Measurements from ENCODE around the gene LRRC18.

The LRRC18 gene

DNA sequence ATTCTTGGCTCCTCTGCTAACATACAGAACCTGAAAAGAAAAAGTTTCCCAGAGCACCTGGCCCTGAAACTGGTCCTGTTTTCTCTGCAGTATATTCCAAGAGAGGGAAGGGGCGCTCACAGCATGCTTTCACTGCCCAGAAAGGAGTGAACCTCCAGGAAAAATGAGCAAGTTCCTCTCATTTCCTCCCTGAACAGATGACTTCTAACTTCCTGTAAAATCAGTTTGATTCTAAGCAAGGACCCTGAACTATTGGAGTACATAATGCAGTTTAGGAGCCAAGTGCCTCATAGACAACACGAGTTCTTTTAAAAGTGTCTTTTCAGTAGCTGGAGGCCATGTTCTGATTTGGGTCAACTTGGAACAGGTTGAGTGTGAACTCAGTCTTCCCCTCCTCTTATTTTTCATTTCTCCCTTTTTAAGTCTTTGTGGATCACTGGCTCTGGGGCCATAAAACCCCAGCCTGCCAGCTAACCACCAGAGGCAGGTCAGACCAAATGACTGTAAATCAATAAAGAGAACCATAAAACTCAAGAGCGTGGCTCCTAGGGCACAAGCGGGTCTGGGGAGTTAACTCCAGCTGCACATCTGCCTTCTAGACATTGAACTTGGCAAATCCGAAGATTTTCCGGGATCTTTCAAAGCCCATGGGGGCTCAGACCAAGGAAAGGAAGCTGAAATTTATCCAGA is 5.9 kb upstream of the LRRC18 start:
- DNase-seq, result no peak

DNA sequence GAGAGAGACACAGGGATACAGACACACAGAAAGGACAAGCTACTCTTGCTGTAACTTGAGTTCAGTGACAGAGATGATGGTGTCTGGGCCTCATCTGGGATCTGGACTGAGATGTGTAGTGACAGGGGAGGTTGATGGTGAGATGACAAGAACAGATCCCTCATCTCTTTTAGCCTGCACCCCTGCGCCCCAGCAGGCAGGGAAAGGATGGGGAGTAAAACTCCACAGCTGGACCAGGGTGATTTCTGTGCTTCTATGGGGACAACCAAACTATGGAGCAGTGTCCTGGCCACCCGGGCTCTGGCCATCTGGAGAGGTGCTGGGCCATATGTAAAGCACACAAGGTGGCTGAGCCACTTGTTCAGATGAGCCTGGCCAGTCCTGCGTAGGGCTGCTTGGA is 4.5 kb upstream of the LRRC18 start:
- no peak for DNase-seq

DNA sequence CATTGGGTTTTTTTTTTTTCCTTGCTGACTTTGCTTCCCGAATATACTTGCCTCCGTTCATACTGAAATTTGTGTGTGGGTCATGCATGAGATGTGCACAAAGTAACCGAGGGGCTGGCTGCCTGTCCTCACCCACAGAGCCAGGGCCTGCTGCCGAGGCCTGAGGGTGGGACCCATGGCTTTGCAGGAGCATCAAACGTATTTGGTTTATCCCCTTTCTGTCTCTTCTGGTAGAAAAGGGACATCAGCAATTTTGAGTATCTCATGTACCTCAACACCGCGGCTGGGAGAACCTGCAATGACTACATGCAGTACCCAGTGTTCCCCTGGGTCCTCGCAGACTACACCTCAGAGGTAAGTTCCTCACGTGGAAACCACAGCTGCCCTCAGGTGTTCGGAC is 3.5 kb upstream of the LRRC18 start:
- no peak for DNase-seq

DNA sequence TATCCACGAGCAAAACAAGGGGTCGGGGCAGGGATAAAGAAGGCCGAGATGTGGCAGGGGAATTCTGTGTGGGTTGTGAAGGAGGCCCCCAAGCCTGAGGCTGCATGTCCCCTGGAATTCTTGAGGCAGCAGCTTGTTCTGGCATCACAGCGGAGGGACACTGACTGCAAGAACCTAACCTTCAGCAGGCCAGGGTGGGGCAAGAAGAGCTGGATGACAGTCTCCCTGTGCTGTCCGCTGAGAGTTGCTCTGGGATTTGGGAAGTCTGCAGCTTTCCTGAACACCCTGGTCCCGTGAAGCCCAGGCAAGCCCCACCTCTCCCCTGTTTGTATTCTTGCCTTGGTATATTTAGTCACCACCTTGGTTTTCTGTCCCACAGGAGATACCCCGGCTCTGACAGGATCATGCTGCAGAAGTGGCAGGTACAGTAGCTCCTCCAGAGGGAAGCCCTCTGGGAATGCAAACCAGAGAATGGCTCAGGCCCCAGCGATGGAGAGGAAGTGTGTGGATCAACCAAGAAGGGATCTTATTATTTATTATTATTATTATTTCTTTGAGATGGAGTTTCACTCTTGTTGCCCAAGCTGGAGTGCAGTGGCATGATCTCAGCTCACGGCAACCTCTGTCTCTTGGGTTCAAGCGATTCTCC is 1.9 kb upstream of the LRRC18 start:
- no peak for DNase-seq

DNA sequence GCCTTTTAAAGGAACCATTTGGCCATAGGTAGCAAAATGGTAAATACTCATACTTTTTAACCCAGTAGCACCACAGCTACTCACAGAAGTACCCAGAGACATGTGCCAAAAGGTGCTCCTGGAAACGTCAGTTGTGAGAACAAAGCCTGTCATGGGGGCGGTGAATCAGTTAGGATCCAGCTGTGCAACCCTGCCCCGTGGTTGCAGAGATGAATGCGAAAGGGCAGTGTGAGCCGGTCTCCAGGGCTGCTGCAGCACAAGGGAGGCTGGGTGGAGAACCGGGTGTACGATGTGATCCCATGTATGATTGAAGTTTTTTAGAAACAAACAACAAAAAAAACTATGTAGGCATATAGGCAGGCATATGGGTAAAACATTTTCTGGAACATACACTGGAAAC is 1.3 kb upstream of the LRRC18 start:
- no peak for DNase-seq

DNA sequence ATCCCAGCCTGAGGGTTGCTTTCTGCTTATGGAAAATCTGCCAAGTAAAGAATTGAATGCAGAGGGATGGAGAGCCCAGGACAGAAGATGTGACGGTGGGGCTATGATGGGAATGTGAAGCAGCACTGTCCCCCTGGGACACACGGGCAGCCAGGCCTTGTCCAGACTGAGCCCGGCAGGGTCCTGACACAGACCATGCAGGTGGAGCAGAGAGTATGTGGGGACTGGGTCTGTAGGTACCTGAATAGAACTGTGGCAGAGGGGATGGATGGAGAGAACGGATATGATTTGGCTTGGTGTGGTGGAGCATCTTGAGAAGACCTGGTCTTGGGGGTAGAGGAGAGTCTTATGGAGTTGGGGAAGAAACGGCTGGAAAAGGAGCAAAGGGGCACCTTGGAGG is 732 bp upstream of the LRRC18 start:
- no peak for DNase-seq

DNA sequence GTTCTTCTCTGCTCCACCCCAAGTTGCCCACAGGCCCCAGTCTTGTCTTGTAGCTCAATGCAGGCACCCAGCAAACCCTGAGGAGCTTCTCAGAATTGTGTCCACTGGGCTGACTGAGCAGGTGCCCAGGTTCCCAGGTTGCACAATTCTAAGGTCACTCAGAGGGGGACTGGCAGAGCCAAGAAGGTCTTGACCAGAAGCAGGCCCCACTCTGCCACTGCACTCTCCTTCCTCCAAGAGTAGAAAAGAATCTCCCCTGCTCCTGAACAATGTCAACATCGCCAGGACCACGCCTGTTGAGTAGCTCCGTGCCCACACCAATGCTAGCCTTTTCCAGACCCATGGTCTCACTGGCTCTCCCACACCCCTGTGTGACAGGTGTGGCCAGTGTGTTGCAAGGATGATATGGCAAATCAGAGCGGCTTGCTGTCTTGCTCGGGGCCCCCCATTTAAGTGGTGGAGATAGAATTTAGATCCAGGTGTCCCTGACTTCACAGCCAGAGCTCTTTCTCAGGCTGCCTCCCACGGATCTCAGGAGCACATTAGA is 577 bp downstream of the LRRC18 start:
- no peak for DNase-seq

DNA sequence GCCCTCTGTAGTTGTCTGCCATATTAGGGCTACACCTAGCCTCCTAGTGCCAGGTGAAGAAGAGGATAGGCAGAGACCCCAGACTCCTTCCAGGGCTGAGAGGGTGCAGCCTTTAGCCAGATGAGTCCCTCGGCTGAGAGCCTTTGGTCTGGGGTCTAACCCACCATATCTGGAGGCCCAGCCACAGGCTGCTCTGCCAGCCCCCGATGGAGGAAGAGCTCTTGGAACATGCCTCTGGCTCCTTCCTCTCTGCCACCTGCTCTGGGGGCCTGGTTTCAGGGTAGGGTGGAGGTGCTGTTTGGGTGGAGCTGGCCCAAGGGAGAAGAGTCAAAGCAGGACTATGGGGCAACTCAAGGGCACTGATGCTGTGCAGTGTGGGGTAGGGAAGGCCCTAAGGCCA is 1.4 kb downstream of the LRRC18 start:
- no peak for DNase-seq

DNA sequence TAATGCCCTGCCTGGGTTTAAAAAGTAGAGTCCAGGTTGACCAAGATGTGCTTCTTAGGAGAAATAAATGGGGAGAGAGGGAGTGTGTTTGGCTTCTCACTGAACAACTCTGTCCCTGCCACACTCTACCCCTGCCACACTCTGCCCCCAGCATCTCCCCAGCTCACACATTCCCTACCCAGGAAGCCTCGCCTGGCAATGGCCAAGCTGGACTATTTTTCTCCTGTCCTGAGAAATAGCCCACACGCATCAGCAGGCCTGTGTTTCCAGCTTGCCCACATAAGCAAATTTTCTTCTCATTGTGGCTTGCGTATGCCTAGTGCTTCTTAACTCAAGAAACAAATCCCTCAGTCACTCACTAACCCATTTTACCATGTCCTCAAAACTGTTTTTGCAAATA is 1.8 kb downstream of the LRRC18 start:
- DNase-seq, result no peak

DNA sequence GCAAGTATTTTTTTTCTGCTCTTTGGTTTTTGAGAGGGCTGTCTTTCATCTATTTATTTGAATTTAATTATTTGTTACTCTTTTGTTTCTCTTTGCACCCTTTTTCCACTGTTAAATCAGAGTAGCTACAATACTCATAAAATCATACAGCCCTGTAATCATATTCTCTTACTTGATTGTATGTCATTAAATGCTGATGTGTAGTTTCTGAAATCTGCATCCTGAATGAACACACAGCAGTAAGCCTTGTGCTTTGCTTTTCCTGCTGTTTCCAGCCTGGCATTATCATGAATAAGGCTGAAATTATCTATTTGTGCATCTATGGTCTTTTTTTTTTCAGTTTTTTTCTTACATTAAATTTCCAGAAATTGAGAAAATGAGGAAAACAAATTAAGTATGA is 4.1 kb downstream of the LRRC18 start:
- DNase-seq, result no peak

DNA sequence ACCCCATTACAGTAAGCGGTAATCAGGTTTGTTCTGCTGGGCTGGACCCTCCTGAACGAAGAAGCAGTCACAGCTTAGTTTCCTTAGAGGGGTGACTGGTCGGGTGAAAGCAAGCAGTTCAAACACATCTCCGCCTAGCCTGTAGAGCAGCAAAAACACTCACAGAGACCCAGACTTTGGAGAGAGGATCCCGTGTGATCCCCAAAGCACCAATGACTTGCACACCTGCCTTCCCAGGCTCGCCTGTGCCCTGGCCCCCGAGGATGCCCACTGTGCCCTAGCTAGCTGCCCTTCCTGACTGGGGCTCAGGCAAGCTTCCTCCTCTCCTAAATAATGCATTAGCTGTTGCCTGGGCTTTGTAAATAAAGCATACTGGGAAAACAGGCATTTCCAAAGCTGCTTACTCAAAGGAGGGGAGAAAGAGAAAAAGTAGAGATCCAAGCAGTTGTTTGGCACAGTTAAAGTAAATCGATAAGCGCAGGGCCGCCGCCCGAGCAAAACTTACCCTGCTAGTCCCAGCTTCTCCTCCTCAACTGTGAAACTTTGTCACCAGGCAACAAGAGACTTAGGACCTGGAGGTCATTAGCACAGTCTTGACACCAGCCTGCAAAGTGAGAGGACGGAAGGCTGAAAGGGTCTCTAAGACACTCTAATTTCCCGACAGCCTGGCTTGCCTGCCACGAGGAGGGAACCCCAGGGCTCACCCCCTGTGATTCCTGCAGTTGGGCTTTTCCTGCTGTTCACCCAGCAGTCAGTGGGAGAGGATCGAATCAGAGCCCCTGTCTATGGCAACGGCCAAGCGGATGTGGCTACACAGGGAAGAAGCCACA is 4.8 kb downstream of the LRRC18 start:
- no peak for DNase-seq

DNA sequence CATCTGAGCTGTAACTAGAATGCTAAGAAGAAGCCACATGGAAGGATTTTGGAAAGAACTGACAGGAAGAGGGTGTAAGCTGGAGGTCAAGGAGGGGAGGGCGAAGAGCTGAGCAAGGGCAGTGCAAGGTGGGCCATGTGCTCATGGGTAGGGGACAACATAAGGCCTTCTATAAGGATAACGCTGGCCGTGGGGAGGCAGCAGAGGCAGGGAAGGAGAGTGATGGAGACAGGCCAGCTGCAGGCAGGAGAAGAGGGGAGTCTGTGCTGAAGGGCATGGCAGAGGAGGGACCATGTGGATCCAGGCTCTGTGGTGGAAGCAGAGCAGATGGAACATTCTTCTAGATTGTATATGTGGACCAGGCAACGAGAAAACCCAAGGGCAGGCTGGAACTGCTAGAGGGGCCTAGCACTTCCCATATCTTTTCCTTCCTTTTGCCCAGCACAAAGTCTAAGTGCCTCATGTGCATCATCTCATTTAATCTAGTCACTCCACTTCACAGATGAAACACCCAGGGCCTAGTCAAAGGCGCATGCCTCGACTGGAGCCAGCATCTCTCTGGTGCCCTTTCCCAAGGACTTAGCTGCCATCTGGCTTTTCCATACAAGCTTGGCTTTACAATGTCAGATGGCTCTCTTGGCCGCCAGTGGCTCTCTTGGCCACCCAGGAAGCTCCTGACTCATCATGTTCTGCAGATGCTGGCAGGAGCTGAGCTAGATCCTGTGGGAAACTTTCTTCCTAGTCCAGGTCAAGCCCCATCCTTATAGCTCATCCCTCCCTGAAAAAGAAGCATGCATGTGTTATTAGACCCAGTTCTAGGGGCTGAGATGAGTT is 6.6 kb downstream of the LRRC18 start:
- no peak for DNase-seq

DNA sequence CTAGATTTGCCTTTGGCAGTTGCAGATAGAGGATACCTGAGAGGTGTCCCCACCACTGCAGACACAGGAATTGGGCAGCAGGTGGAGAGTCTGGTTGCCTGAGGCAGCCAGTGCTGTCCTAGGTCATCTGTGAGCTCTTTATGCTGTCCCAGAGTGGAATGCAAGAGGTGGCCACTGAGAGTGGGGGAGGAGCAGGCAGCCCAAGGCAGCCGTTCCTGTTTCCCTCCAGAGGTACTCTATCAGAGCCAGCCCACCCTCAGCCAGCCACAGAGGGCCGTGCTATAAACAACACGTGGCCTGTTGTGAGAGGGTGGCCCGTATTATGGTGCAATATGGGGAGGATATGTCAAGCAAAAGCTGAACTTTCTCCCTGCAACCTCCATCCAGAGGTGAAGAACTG is 8.5 kb downstream of the LRRC18 start:
- no peak for DNase-seq

DNA sequence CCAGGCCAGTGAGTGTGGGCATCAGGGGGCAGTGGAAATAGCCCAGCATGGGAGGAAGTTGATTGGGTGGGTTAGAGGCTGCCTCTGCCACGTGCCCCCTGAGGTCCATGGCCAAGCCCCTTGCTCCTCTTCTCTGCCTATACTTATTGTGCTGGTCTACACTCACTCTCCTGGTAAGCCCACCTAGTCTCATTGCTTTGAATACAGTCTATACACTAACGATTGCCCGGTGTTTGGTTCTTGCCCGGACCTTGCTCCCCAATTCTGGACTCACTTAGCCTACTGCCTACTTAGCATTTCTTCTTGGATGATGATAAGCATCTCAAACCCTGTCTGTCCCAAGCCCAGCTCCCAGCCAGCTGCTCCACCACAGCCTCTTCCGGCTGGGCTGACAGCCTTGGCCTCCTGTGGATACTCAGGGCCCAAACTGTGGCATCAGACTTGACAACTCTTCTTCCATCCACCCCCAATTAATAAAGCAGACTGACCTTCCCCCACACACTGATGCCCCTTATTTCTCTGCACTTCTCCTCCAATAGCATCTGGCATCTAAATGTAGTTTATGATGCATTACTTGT is 10.1 kb downstream of the LRRC18 start:
- no peak for DNase-seq

DNA sequence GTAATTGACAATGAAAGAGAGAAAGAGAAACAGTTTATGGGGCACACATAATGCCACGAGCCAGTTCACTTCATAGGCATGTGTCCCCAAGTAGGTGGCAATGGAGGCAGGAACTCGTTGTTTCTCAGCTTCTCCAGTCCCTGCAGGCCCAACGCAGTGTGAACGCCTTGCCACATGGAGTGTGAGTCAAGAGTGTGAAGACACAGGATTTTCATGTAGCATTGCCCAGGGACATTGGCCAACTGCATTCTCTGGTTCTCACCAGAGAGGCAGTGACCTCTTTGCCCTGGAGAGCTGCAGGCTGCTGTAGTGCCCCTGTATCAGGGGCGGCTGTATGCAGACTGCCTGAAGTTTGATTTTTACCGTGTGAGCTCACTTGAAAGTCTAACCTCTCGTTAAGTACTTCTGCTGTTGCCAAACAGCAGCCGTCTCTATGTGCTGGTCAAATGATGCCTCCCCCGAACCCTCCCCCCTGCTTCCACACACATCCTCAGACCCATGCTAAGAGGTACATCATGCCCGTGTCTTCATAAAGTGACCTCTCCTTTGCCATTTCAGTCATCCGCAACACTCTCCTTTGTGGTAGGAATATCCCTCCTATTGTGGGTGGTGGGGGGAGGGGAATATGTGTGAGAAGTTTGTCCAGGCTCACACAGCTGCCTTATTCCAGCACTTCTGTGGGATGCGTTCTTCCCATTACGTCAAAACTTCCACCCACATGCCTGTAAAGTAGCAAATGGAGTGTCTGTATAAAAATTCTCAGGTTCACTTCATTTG is 12.7 kb downstream of the LRRC18 start:
- no peak for DNase-seq

DNA sequence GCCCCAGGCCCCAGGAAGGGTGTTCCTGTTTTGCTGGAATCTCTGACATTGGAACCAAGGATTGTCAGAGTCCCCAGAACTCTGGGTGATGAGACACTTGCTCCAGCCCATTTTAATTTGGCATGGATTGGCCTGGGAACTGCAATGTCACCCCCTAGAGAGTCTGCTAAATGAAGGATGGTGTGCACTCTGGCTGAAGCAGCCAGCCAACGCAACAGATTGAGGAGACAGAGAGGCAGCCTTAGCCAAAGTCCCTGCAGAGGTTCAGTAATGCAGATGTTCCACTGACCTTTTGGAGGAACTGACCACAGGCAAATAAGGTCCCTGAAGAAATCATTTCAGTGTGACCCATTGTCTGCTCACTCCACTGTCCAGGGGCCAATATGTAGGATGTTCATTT is 13.4 kb downstream of the LRRC18 start:
- no peak for DNase-seq

DNA sequence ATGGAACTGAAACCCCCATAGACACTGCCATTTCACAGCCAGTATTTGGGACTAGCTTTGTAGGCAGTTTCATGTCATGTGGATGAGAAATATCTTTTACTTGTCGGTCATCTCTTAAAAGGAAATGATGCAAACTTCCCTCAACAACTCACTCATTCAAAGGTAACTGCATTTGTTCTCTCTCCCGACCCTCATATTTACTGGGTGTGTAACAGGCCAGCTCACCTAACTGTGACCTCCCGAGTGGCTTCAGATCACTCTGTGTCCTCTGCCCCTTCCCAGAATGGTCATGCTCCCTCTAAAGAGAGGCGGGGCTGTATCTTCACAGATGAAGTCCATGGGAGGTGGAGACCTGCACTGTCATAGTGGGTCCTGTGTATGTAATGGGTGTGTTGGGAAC is 14.7 kb downstream of the LRRC18 start:
- DNase-seq, result no peak

DNA sequence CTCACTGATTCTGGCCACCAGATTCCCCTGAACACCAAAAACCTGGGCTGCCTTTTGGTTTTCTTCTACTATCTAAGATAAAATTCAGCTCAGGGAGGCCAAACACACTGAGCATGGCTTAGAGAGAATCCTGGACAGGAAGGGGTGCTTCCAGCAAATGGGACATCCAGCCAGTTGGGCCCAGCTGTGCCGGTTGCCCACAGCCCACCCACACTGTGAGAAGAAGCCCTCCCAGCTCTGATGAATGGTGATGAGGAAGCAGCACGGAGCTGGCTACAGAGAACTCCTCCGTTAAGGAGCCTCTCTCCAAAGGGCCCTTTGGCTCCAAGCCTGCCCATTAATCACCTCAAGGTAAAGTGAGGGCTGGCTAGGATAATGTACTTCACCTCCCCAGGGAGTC is 15.9 kb downstream of the LRRC18 start:
- DNase-seq, result no peak

DNA sequence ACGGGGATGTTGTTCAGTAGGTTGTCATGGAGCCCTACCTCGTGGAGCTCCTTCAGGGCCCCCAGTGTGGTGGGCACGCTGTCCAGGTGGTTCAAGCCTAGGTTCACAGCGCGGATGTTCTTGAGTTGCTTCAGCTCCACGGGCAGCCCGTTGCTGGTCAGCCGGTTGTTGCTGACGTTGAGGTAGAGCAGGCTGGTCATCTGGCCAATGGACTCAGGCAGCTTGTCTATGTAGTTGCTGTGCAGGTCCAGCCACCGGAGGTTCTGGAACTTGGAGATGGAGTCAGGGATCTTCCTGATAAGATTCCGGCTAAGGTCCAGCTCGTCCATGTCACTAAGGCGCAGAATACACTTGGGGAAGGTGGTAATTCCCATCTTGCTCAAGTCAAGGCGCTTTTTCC is 26.0 kb downstream of the LRRC18 start:
- DNase-seq, result no peak

DNA sequence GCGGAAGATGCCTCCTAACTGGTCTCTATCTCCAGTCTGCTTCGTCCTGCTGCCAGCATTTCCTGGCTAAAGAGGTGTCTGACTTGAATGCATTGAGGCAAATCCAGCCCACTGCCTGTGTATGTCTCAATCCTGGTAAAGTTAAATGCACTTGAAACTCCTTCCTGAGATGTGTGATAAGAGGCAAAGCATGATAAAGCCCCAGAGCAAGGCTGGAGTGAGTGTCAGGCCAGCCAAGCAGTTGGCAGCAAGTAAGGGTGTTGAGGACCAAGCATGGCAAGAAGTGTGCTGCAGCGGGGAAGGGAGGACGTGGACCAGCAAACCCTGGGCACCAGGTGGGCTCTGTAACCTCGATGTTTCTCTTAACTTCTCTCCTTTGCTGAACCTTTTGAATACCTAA is 29.1 kb downstream of the LRRC18 start:
- DNase-seq, result no peak

DNA sequence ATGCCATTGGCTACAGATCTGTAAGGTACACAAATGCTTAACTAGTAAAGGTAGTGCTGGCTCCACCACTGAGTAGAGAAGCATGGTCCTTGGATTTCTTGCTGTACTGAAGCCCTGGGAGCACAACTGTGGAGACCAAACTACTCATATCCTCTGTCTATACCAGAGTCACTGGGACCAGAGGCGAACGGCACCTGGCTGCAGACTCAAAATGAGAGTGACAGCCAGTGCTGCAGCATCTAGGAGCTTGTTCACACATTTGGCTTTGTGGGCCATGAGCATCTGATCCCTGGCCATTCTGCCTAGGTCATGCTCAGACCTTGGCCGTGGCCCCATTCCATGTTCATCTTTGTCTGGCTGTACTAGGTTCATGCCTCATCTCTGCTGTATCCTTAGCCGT is 31.9 kb downstream of the LRRC18 start:
- DNase-seq, result no peak

DNA sequence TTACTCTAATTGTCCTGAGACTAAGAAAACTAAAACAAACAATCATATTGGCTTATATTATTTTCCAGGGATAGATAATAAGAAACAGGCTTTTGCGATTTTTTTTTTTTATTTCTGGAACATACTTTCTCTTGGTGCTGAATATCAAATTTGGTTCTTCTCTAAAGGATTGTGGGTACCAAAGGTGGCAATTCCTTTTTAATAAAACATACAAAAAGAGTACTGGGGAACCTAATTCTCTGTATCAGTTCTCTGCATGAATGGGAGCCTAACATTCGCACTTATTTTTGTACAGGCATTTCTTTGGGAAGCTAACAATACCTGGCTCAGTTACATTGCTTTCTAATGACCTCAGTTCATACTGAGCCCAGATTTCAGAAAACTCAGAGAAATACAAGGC is 32.8 kb downstream of the LRRC18 start:
- no peak for DNase-seq

Measured in kidney glomerular epithelial cell (primary cell).